GM21529 (cell line): Measurements from ENCODE around the gene KRT82.

Source experiments
- ATAC-seq: cut with Tn5 transposase; IDR thresholded peaks from one replicate; pipeline ENCODE4 v1.9.1; 2021; ENCODE audit not compliant: unreplicated experiment

Gene KRT82

GRCh38 chr12:52363111-52363679, 42.9 kb downstream of the KRT82 start:
- no peak for ATAC-seq

DNA sequence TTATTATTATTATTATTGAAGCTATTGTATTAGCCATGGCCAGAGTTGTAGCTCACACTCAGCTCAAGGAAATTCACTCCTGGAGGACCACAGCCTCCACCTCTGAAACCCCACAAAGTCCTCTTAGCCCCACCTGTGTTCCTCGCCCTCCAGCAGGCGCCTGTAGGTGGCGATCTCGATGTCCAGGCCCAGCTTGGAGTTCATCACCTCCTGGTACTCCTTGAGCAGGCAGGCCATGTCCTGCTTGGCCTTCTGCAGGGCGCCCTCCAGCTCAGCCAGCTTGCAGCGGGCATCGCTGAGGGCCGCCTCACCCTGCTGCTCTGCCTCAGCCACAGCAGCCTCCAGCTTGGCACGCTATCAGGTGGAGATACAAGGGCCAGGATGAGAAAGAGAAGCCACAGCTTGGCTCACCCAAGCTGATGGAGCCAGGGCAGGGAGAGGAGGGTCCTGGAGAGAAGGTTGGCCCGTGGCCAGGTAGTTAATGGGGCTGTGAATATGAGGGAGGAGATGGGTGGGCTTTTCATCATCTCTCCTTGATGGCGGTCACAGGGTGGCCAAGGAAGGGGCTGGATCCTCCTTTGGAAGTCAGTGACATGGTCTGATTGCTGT, 43.9 kb downstream of the KRT82 start:
- no peak for ATAC-seq

- no peak for ATAC-seq
These were observed 44.6 kb downstream of the KRT82 start for GRCh38 chr12:52361553-52361952.

DNA sequence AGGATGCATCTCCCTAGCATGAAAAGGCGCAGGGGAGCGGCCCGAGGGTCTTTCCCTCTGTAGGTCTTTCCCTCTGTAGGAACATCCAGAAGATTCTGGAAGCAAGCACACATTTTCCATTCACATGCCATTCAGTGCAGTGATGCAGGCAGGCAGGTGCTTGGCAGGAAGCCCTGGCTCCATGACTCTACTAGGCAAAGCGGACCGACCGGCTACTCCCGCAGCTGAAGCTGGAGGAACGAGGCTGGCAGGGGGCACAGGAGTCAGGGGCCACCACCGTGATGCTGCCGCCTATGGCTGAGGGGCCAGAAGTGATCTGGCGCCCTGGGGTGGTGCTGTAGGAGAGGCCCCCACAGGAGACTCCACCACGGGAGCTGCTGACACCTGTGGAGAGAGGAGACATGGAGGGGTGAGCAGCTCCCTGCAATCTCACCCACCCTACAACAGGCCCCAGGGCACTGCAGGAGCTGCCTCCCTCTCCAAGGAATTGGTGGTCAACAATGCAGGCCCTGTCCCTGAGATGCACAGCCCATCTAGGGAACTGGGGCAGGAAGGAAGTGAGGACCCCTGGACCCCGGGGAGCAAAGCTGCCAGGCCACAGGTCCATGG, 45.4 kb downstream of the KRT82 start:
- ATAC-seq: no peak

DNA sequence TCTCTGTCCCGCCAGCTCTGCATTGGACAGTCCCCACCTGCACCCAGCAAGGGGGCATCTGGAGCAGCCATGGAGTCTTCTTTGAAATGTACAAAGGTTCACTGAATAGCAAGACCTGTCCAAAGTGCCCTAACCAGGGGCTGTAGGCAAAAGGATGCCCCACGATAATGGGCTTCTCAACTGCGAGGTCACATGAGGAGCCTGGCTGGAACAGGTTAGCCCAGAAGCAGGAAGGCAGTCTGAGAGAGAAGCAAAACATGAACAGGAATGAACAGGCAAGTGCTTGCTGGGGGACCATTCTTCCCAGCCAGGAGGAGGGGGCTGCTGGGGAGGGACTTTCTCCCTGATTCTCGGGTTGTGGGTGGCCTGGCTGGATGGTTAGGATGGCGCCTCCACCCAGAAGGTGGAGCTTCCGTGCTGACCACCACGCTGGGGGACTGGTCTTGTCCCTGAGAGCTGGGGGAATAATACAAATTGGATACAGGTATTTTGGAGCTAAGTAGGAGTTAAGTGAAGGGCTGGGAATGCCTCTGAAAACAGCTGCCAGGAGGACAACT, 46.0 kb downstream of the KRT82 start:
- no peak for ATAC-seq

DNA sequence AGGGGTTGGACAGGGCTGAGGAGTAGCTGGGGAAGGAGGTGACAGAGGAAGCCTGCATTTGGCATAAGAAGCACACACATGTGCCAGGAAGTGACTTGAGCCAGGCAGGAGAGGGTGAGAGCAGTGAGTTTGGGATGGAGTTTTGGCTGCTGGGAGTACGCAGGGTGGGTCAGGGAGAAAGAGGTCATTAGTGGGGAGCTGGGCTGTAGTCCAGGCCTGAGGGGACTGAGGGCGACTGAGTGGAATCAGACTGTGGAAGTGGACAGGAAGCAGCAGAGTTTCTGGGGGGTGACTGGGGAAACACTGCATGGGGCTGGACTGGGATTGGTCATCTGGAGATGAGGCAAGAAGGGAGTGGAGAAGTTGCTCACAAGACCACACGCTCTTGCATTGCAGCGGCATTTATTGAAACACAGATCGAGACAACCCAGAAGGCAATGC, 46.5 kb downstream of the KRT82 start:
- ATAC-seq: no peak

GRCh38 chr12:52358575-52359350, 47.4 kb downstream of the KRT82 start:
- peak; percentile 92 for ATAC-seq

DNA sequence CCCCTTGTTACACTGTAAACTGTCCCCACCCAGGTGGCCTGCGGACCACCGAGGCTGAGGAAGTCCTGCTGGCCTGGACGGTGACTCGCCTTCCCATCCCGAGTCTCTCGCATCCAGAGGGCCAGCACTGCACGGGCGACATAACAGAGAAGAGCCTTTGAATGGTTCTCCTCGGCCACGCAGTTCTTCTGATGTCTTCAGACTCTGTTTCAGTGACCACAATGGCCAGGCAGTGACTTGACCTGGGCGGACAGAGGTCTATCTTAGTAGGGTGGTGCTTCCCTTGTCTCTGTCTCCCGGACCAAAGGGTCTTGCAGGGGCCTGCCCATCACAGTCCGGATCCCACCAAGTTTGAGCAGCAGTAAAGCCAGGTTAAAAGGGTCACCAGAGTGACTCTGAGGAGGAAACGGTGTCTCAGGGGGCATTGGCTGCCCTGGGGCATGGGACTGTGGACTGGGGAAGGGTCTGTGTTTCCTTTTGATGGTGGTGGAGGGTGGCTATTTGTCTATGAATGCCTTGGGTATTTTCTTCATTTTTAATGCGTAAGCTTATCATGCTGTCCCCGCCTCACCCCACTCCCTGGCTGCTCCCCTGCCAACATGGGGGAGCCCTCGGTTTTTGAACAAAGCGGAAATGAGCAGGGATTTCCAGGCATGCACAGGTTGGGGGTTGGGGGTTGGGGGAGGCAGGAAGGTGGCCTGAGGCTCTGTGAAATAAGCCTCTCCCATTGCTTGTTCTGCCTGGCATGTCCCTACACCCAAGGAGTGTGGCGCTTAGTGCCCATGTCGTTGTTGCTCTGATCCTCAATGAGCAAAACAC, 49.2 kb downstream of the KRT82 start:
- ATAC-seq: no peak

- ATAC-seq: no peak
These were observed 49.9 kb downstream of the KRT82 start for GRCh38 chr12:52356031-52356761.

- ATAC-seq: no peak
These were observed 51.0 kb downstream of the KRT82 start for GRCh38 chr12:52355176-52355575.

- no peak for ATAC-seq
These were observed 51.9 kb downstream of the KRT82 start for GRCh38 chr12:52354200-52354599.

DNA sequence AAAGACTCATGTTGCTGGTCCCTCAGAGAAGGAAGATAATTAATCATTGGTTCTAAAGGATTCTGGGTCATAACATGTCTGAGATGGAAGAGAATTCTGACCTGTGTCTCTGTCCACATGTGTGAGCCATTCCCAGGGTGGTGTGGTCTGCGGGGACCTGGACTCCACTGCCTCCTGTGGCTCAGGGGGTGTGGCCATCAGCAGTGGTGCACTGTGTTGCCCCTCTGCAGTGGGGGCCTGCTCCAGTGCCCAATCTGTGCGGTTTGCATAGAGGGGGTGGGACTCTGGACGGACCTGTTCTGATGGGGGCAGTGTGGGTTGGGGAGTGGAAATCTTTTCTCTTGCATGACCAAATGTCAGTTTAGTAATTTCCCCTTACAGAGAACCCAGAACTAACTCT, 52.4 kb downstream of the KRT82 start:
- no peak for ATAC-seq

GRCh38 chr12:52352951-52353350, 53.2 kb downstream of the KRT82 start:
- no peak for ATAC-seq

DNA sequence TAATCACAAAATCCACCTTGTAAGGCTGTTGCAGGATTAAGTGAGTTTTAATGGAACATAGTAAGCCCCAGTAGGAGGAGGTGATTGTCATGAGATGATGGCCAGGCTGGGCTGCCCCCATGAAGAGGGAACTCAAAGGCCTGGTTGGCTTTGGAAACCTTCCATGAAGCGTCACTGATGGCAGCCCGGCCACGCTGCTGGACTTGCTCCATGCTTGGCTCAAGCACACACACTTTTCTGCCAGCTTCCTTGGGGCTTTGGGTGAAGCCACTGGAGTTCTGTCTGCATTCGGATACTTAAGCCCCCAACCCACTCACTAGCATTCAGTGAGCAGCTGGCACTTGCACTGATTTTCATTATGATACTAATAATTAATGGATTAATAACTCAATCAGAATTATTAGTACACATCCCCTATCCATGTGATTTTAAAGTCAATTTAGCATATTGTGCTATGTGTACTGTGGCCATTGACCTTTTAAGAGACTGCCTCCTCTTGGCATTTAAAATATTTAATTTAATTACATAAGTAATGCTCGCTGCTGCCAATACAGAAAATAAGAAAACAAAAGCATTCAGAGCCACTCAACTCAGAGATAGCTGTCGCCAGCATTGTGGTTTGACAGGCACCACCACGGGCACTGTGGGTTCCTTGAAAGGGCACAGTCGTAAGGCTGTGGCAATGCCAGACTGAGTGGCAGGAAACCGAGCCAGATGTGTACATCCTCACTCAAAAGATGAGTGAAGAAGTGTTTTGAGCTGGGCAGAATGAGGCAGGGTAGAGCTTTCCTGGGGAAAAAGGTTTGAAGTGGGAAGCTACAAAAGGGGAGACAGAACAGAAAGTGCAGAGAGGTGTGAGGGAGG, 54.7 kb downstream of the KRT82 start:
- no peak for ATAC-seq

GRCh38 chr12:52350786-52351185, 55.3 kb downstream of the KRT82 start:
- no peak for ATAC-seq

DNA sequence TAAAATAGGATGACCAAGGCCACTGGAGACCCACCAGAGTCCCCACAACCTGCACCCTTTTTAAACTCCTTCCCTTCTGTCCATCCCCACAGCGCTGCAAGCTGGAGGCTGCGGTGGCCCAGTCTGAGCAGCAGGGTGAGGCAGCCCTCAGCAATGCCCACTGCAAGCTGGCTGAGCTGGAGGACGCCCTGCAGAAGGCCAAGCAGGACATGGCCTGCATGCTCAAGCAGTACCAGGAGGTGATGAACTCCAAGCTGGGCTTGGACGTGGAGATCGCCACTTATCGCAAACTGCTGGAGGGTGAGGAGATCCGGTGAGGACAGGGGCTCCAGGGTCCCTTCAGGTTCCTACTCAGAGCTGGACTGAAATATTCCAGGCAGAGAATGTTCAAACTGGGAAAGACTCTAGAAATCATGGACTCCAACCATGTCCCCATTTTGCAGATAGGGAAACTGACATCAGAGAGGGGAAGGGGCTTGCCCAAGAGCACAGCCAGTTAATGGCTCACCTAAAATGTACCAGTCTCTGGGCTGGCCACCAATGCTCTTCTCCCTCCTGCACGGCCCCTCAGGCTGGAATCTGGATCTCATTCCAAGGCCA, 56.0 kb downstream of the KRT82 start:
- ATAC-seq: no peak

DNA sequence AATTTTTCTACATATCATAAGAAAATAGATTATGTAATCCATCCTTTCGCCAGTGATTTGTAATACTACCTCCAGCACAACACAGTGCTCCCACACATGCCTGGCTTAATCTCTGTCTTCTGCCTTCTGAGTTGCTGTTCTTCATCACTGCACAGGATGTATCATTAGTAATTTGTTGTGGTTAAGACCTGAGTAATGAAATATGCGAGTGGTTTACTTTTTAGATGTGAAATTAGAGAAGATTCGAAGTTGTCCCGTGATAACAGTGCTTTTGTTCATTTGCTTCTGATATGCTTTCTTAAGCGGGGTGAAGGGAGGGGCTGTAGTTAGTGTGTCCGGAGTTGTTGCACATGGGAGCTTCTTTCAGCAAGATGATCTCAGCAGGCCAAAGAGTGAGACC, 56.9 kb downstream of the KRT82 start:
- no peak for ATAC-seq

DNA sequence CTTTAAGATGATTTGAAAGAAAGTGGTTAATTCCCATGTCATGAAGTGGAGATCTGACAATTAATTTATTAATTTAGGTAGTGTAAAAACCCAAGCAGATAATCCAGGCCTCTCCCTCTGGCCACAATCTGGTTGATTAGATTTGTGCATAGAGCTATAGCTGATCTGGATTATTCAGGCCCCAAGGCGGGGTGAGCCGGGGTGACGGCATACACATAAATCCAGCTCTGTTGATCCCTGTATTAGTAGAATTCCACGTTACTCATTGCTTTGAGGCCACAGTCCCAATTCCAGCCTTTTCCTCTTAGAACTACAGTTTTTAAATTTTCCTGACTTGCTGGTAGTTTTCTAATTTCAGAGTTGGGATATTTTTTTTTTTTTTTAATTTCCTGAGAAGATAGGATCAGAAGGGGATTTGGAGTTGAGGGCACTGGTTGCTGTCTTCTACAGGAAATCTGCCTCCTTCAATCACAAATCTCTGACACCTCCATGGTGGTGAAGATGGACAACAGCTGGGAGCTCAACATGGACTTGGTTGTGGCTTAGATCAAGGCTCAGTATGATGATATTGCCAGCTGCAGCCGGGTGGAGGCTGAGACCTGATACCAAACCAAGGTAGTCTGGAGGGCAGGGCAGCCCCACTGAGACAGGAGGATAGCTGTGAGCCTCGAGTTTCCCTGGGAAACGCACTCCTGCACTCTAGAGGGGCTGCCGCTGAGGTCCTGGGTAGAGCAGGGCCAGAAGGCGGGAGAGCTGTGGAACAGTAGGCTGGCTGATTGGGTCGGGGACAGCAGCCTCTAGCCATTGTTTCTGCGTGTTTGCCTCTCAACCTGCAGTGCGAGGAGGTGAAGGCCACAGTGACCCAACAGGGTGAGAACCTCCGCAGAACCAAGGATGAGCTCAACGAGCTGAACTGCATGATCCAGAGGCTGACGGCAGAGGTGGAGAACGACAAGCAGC, 58.3 kb downstream of the KRT82 start:
- ATAC-seq: no peak
